LoVo (cell line): ENCODE measurements around the gene TXNDC8.
"Not testable (repeated sequence)": the region's sequence is repeated elsewhere in the genome, so short reads cannot be mapped to it uniquely, and the experiment has no call there.

Experiments
- DNase-seq: peaks from one replicate; pipeline ENCODE4 v3.0.0-alpha.2; 2016; ENCODE audit warnings: low spot score

Gene TXNDC8

GRCh38 chr9:110337727-110338126 lies at the start of gene TXNDC8:
Gene TXNDC8, minus strand, starts transcription at chr9:110337863.
- no peak for DNase-seq

- DNase-seq: no peak
These were observed 45.8 kb upstream of the TXNDC8 start for GRCh38 chr9:110383491-110383890.

DNA sequence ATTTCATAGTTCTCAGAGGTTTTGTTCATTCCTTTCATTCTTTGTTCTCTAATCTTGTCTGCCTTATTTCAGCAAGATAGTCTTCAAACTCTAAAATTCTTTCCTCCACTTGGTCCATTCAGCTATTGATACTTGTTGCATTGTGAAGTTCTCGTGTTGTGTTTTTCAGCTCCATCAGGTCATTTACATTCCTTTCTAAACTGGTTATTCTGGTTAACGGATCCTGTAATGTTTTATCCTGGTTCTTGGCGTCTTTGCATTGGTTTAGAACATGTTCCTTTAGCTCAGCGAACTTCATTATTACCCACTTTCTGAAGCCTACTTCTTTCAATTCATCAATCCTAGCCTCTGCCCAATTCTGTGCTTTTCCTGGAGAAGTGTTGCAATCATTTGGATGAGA lies 45.1 kb upstream of the TXNDC8 start:
- DNase-seq: no peak

GRCh38 chr9:110371411-110372007 lies 33.8 kb upstream of the TXNDC8 start:
- DNase-seq: no peak

DNA sequence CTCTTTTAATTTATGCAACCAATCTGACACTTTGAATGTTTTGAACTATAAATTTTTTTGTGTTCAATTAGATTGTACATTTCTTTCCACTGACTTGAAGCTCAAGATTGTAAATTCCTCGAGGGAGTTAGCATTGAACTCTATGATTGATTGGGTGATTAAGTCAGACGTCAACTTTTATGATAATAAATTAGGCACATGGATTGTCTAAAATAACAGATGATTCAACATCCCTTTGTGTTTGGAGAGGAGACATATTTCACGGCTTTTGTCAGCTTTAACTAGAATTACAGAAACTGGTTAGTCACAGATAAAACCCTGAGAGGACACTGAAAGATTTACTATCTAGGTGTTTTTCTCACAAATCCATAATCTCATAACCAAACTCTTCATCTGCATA lies 32.7 kb upstream of the TXNDC8 start:
- DNase-seq: no peak

DNA sequence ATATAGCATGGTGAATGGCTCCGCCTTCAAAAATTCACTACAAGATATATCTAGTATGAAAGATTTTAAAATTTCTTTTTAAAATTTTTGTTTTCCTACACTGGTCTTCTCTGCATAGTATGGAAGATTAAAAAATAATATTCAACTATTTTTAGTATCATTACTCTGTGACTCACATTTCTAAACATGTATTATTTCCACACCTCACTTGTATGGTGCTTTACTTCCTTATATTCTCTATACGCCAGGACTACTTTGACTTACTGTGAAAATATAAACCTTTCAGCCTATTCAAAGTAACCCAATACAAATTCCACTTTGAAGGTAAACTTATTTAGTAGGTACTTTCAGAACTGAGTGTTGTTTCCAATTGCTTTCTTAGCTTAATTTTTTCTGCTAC lies 26.8 kb upstream of the TXNDC8 start:
- no peak for DNase-seq

- DNase-seq: not testable (repeated sequence)
These were observed 21.3 kb upstream of the TXNDC8 start for GRCh38 chr9:110358992-110359391.

- no peak for DNase-seq
These were observed 19.8 kb upstream of the TXNDC8 start for GRCh38 chr9:110357505-110357904.

GRCh38 chr9:110356639-110357395 lies 19.2 kb upstream of the TXNDC8 start:
- no peak for DNase-seq

DNA sequence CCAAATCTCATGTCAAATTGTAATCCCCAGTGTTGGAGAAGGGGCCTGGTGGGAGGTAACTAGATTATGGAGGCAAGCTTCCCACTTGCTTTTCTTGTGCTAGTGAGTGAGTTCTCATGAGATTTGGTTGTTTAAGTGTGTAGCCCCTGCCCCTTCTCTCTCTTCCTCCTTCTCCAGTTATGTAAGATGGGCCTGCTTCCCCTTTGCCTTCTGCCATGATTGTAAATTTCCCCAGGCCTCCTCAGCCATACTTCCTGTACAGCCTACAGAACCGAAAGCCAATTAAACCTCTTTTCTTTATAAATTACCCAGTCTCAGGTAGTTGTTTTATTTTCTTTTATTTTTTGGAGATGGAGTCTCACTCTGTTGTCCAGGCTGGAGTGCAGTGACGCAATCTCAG lies 18.2 kb upstream of the TXNDC8 start:
- no peak for DNase-seq

GRCh38 chr9:110351009-110351467 lies 13.4 kb upstream of the TXNDC8 start:
- peak; percentile 80 for DNase-seq

GRCh38 chr9:110346325-110346724 lies 8.7 kb upstream of the TXNDC8 start:
- no peak for DNase-seq

DNA sequence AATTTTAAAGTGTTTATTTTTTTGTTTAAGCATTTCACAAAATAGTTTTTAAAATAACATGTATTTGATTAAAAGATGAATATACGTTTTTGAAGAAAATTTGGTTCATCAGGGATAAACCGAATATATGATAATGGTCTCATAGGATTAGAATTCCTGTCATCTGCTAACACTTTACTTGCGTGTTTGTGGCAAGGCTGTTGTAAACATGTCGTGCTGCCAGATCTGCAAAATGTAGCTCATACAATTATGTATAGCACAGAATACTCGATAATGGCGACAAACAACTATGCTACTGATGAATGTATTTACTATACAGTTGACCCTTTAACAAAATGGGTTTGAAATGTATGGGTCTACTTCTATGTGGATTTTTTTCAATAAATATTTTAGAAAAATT lies 7.2 kb upstream of the TXNDC8 start:
- no peak for DNase-seq

DNA sequence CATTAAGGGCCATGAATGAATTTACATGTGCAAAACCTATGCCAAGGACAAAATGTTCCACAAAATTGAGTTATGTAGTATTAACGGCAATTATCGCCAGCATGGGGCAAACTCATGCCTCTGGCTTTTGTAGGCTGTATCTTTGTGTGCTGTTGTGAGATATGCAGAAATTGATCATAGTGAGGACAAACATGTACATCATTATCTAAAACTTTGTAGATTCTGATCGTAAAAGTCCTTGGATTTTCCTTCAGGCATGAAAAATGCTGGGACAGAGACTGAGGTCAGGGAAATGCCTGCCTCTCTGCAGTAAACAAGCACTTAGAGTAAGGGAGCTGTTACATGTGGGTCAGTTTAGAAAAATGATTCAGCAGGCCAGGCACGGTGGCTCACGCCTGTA lies 5.9 kb upstream of the TXNDC8 start:
- DNase-seq: no peak

DNA sequence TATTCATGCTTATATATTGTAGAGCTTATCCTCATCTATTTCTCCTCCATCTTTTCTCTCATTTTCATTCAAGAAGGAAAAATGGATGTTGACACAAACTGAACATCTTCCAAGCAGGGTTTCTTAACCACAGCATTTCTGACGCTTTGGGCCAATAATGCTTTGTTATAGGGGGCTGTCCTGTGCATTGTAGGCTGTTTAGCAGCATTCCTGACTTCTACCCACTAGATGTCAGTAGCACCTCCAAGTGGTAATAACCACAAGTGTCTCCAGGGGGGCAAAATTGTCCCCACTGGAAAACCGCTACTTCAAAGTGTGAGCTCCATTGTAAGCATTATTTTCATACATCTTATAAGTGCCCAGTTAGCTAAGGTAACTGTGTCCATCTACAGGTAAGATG lies 2.6 kb upstream of the TXNDC8 start:
- DNase-seq: no peak

- no peak for DNase-seq
These were observed 480 bp upstream of the TXNDC8 start for GRCh38 chr9:110338143-110338542.

DNA sequence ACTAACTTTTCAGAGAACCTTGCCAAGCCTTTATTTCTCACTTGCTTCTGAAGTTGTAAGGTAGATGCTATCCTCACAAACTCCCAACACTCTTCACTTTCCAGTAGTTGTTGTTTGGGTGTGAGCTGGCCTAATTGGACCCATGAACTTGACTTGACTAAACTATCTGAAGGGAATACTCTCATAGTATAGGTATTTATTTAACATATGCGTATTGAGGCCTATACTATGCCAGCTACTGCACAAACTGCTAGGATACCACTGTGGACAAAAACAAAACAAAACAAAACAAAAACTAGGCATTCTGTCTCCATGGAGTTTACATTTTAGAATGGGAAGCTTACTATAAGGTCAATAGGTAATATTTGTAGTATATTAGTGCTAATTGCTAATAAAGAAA lies 1.3 kb downstream of the TXNDC8 start:
- DNase-seq: no peak

DNA sequence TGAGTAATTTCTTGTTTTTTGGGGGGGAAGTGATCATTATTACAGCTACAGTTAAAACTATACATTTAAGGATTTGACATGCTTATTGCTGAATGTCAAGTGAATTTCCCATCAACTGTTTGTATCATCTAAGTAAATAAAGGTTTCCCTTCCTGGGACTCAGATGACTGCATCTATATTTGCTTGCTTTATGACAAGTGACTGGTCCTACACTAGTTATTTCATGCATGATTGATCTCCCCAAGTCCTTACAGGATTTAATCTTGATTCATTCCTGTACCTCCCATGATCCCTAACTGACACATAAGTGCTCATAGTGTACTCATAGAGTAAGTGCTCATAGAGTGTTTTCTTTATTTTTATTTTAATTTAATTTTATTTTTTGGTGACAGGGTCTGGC lies 2.8 kb downstream of the TXNDC8 start:
- DNase-seq: no peak

DNA sequence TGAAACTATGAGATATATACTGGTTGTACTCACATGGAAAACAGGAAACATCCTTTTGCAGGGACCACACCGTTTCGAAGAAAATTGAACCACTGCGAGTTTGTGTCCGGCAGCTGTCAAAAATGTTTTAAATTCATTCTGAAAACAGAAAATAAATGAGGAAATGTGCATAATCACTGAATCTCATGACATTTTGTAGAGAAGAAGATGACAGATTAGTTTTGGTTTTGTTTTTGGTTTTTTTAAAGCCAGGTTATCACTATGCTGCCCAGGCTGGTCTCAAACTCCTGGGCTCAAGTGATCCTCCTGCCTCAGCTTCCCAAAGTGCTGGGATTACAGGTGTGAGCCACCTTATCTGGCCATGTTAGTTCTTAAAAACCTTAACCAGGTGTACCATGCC lies 3.5 kb downstream of the TXNDC8 start:
- no peak for DNase-seq

- no peak for DNase-seq
These were observed 4.9 kb downstream of the TXNDC8 start for GRCh38 chr9:110332766-110333165.

DNA sequence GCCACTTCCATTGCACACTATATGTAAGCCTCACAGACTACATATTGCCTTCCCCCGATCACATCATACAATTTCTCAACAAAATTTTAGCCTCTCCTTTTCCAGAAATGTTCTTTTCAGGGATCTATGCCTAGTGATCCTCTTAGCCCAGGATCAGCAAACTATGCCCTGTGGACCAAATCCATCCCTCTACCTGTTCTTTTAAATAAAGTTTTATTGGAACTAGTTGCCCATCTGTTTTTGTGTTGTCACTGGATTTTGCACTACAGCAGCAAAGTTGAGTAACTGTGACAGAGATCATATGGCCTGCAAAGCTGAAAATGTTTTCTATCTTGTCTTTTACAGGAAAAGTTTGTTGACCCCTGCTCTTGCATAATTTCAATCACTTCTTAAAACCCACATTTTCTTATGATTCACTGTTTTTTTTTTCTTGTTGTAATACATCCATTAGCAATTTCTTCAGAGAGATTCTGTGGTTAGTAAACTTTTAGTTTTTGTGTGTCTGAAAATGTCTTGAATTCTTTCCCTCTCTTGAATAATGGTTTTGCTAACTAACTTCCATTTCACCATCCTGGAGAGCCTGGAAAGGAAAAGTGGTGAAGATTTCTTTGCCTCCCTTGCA lies 7.1 kb downstream of the TXNDC8 start:
- no peak for DNase-seq

GRCh38 chr9:110329639-110330230 lies 7.9 kb downstream of the TXNDC8 start:
- no peak for DNase-seq

DNA sequence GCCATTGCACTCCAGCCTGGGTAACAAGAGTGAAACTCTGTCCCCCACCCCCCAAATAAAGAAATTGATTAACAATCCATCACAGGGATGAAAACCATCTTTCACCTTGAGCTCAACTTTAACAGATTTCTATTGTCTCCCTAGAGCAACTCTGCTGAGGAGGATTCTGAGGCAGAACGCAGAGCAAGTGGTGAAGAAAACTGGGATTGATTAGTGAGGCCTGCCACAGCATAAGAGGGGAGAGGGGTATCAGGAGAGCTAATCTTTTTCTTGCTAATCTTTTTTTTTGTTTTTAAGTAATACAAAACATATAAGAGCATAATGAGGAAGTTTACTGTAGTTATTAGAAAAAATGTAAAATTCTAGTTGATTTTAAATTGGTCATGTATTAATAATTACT lies 8.9 kb downstream of the TXNDC8 start:
- DNase-seq: no peak
